Aorta (tissue), 5 donors: Measurements from ENCODE around the gene FDPS. TPM values are rescaled to one million over a fixed set of nuclear protein-coding genes. Genes with fewer than 3 reads are reported as not detected.
A peak's percentile ranks its signal among the peaks of the same experiment; 100 is the strongest.

Experiments used
- ATAC-seq: fragments of 200-7000 bp; cut with Tn5 transposase; one replicate; pipeline ENCODE4 v1.9.1; 2022; ENCODE audit warnings: moderate library complexity; ENCODE audit not compliant: low FRiP score
- DNase-seq, 2 donors: peaks; one replicate each; pipeline ENCODE4 v3.0.0-alpha.2; 2020
- H3K27ac ChIP-seq, 2 donors: one replicate each; pipeline ENCODE4 v1.5.1; 2013; ENCODE audit warnings: low read length in 2 of 2, mild to moderate bottlenecking in 2 of 2, moderate library complexity in 2 of 2, control low read depth in 1 of 2, inconsistent platforms in 1 of 2, low read depth in 1 of 2
- H3K27me3 ChIP-seq, 2 donors: one replicate each; pipeline ENCODE4 v1.6.1; 2013; ENCODE audit warnings: control low read depth in 1 of 2, low read length in 1 of 2, mild to moderate bottlenecking in 1 of 2, moderate library complexity in 1 of 2; ENCODE audit not compliant: insufficient read depth in 2 of 2, control insufficient read depth in 1 of 2
- H3K36me3 ChIP-seq, 2 donors: one replicate each; pipeline ENCODE4 v1.6.1; 2013; ENCODE audit warnings: control low read depth in 1 of 2, low read length in 1 of 2, mild to moderate bottlenecking in 1 of 2; ENCODE audit not compliant: insufficient read depth in 2 of 2, control insufficient read depth in 1 of 2
- H3K4me1 ChIP-seq, 2 donors: one replicate each; pipeline ENCODE4 v1.6.1; 2013; ENCODE audit warnings: low read length in 2 of 2, control low read depth in 1 of 2, mild to moderate bottlenecking in 1 of 2, moderate library complexity in 1 of 2; ENCODE audit not compliant: insufficient read depth in 2 of 2, control insufficient read depth in 1 of 2
- H3K4me3 ChIP-seq, 2 donors: one replicate each; pipeline ENCODE4 v1.5.1; 2013; ENCODE audit warnings: low read length in 2 of 2, control low read depth in 1 of 2, mild to moderate bottlenecking in 1 of 2
- H3K9me3 ChIP-seq: one replicate; pipeline ENCODE4 v1.6.1; 2013; ENCODE audit warnings: mild to moderate bottlenecking, low read length; ENCODE audit not compliant: control insufficient read depth
- WGBS, 2 donors: extraction: QIAGEN DNeasy Blood & Tissue Kit; methylation state at CpG; one replicate each; pipeline ENCODE4 v1.1.7; 2013; 5-methylcytosine and 5-hydroxymethylcytosine counted together
- intact Hi-C, 2 donors: fragments of 100-400 bp; cut with DNase I; formaldehyde crosslinking; loops; one replicate each; pipeline versions ENCODE4 v1.14.2 to v1.15.0; 2022
- long read RNA-seq, 2 donors: library from polyadenylated mRNA; unstranded; transcript quantifications; one replicate each; pipeline ENCODE4 v2.0.0, GENCODE V29; 2020 to 2021
- polyA plus RNA-seq, 2 donors: library from polyadenylated mRNA; stranded (reverse); fragments of 200-250 nt; gene quantifications; one replicate each; pipeline ENCODE4 v1.2.3, GENCODE V29; 2013
- total RNA-seq, 2 donors: library from RNA; stranded (reverse); fragmentation: NEBNext Ultra II Directional; extraction: Animal tissue kit (Norgen Biotek cat#: 25700); gene quantifications; one replicate each; pipeline ENCODE4 v1.2.1, GENCODE V29; 2021
- donor health status: healthy with polysubstance abuse.
- donor health status: Bipolar disorder and iron deficiency.
- donor health status: DM: no; HTN: no; CAD: no.
- donor health status: DM: no; HTN: no; CAD: no.
- donor health status: DM: yes; HTN: yes; CAD: no.

Gene FDPS
- total RNA-seq (100 to 1,000 TPM in 1 of 2 donors, 10 to 100 TPM in 1; 88.6 to 104 TPM), polyA plus RNA-seq (100 to 1,000 TPM in 1 of 2 donors, 10 to 100 TPM in 1; 72.9 to 127 TPM)
- long read RNA-seq, donor 1, transcript FDPS-202 (11 exons, 1,431 nt): minor isoform, 12 of 154 reads
- long read RNA-seq, donor 1, transcript FDPS-206 (10 exons, 1,178 nt): major isoform, 60 of 154 reads
- long read RNA-seq, donor 1, transcript FDPS-203 (10 exons, 1,256 nt): minor isoform, 47 of 154 reads
- long read RNA-seq, donor 1, partial matches to known transcripts: 9 of 154 reads
- long read RNA-seq, donor 1, other reads (novel, unspliced or antisense): 18 of 154 reads
- long read RNA-seq, donor 2, transcript FDPS-203 (10 exons, 1,256 nt): minor isoform, 6 of 40 reads
- long read RNA-seq, donor 2, transcript FDPS-206 (10 exons, 1,178 nt): major isoform, 19 of 40 reads
- long read RNA-seq, donor 2, partial matches to known transcripts: 4 of 40 reads
- long read RNA-seq, donor 2, other reads (novel, unspliced or antisense): 7 of 40 reads

- peaks cover 0 to 1% of the 10 kb centered on the region in 2 donors for H3K4me1 ChIP-seq
- no peaks in the 10 kb centered on the region for H3K9me3 ChIP-seq
- intact Hi-C loops: loop anchor here in 1 of 2 donors (2.0 to 5.0 kb wide), 3 partner anchors 14 to 116 kb away; partner anchors contain the start of gene CLK2
- peak within 1 kb of the TSS; percentile 50 to 53 for H3K4me3 ChIP-seq
- DNase-seq (peak; percentile 99 to 100), ATAC-seq (peak; percentile 99)
- H3K27ac ChIP-seq: peak within 1 kb of the TSS in 1 of 2 donors; percentile 71
- H3K27me3 ChIP-seq: no peaks in the 10 kb centered on the region
- peaks cover 0 to 1% of the 10 kb centered on the region in 2 donors for H3K36me3 ChIP-seq
- WGBS, 2 donors: 0% methylated on average over 51 of the region's 51 CpGs
Measured at GRCh38 chr1:155308493-155309422, at the start of gene FDPS. TSS of gene FDPS (plus strand) at chr1:155308866. CDS start at chr1:155309790, 924 bp downstream.

- no peak overlapping the region for H3K4me3 ChIP-seq
- peaks cover 2 to 5% of the 10 kb centered on the region in 2 donors for H3K36me3 ChIP-seq
- H3K27ac ChIP-seq: no peak overlapping the region
- intact Hi-C loops: loop anchor here in 1 of 2 donors (5.0 kb wide), 1 partner anchor 62 kb away; the partner anchor contains the start of gene RUSC1
- WGBS, 2 donors: 92 to 98% methylated on average over 4 to 5 of the region's 5 CpGs
- no peaks in the 10 kb centered on the region for H3K27me3 ChIP-seq
- no peak for ATAC-seq
- no peaks in the 10 kb centered on the region for H3K4me1 ChIP-seq
- no peak for DNase-seq
- no peaks in the 10 kb centered on the region for H3K9me3 ChIP-seq
Measured at GRCh38 chr1:155260276-155260675, 48.4 kb upstream of the FDPS start.

- Histone ChIP-seq H3K4me3 (peak overlapping the region; percentile 51 to 79), H3K27ac (peak overlapping the region; percentile 49 to 66), H3K36me3 (peaks cover 2 to 7% of the 10 kb centered on the region in 2 donors), H3K4me1 (no peaks in the 10 kb centered on the region), H3K9me3 (no peaks in the 10 kb centered on the region), H3K27me3 (no peaks in the 10 kb centered on the region)
- ATAC-seq (no peak), DNase-seq (peak in 1 of 2 donors; percentile 48)
- WGBS, 2 donors: 1% methylated on average over 9 of the region's 9 CpGs
- intact Hi-C loops: loop anchor here in 1 of 2 donors (5.0 kb wide), 1 partner anchor 61 kb away; the partner anchor contains the start of gene RUSC1
Measured at GRCh38 chr1:155261493-155261851, 47.2 kb upstream of the FDPS start.

GRCh38 chr1:155261852-155262673 is 46.6 kb upstream of the FDPS start, which contains the start of gene SCAMP3:
TSS of gene SCAMP3 (minus strand) at chr1:155262360. CDS start at chr1:155262151, 209 bp downstream.
- DNase-seq (peak; percentile 96 to 97), ATAC-seq (peak; percentile 97)
- Histone ChIP-seq H3K36me3 (peaks cover 2 to 7% of the 10 kb centered on the region in 2 donors), H3K27me3 (no peaks in the 10 kb centered on the region), H3K4me3 (peak within 1 kb of the TSS; percentile 51 to 79), H3K9me3 (no peaks in the 10 kb centered on the region), H3K27ac (peak within 1 kb of the TSS; percentile 49 to 68), H3K4me1 (no peaks in the 10 kb centered on the region)
- WGBS, 2 donors: 0% methylated on average over 47 of the region's 47 CpGs
- intact Hi-C loops: loop anchor here in 1 of 2 donors (5.0 kb wide), 1 partner anchor 60 kb away; the partner anchor contains the start of gene RUSC1

- H3K4me3 ChIP-seq: no peak overlapping the region
- H3K9me3 ChIP-seq: no peaks in the 10 kb centered on the region
- no peaks in the 10 kb centered on the region for H3K27me3 ChIP-seq
- H3K27ac ChIP-seq: no peak overlapping the region
- ATAC-seq (no peak), DNase-seq (no peak)
- WGBS, 2 donors: 87 to 88% methylated on average over 11 of the region's 11 CpGs
- no peaks in the 10 kb centered on the region for H3K4me1 ChIP-seq
- intact Hi-C loops: loop anchor here in 1 of 2 donors (5.0 kb wide), 1 partner anchor 59 kb away; the partner anchor contains the start of gene RUSC1
- H3K36me3 ChIP-seq: peaks cover 2 to 10% of the 10 kb centered on the region in 2 donors
Measured at GRCh38 chr1:155263067-155263466, 45.6 kb upstream of the FDPS start.

- no peaks in the 10 kb centered on the region for H3K9me3 ChIP-seq
- ATAC-seq (no peak), DNase-seq (no peak)
- H3K27me3 ChIP-seq: no peaks in the 10 kb centered on the region
- H3K4me3 ChIP-seq: no peak overlapping the region
- no peaks in the 10 kb centered on the region for H3K4me1 ChIP-seq
- WGBS, 2 donors: 78 to 81% methylated on average over 6 of the region's 6 CpGs
- H3K27ac ChIP-seq: no peak overlapping the region
- intact Hi-C loops: no loop called here
- peaks cover 2 to 20% of the 10 kb centered on the region in 2 donors for H3K36me3 ChIP-seq
Measured at GRCh38 chr1:155266553-155266952, 42.1 kb upstream of the FDPS start.

- Histone ChIP-seq H3K27me3 (no peaks in the 10 kb centered on the region), H3K4me1 (peaks cover 0 to under 1% of the 10 kb centered on the region in 2 donors), H3K4me3 (no peak overlapping the region), H3K36me3 (peaks cover 2 to 20% of the 10 kb centered on the region in 2 donors), H3K9me3 (no peaks in the 10 kb centered on the region), H3K27ac (no peak overlapping the region)
- no peak for ATAC-seq
- intact Hi-C loops: no loop called here
- 46 to 51% methylated on average over 2 of the region's 2 CpGs for WGBS, 2 donors
- no peak for DNase-seq
Measured at GRCh38 chr1:155267373-155267772, 41.3 kb upstream of the FDPS start.
